ENCODE measurements around the gene DNMT3A. TPM values are rescaled to one million over a fixed set of nuclear protein-coding genes. Genes with fewer than 3 reads are reported as not detected.

The DNMT3A gene
- total and polyA plus RNA-seq, 2 of the 8 experiments (the other 6 are each of a cell fraction or from before 2014, with no cell fraction given) = 33.6 to 178 TPM

DNA sequence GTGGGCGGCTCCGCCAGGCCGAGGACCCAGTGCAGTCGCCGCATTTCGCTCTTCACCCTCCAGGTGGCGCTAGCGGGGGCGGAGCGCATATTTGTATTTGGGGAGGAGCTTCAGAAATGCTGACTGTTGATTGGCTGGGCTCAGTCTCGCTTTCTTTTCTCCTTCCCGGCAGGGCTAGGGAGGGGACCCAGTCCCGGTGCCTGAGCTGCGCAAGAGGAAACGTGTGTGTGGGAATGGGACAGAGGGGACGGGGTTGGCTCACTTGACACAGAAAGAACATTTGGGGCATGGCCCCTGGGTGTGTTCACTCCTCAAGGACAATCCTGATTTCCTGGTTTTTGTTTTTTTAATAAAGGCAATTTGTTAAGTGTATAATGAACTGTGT is 20.3 kb upstream of the DNMT3A start:
- H3K4me1 ChIP-seq (replicated peaks in 1 of 4; ENCODE audit: control insufficient read depth in 3 of 4, insufficient read depth in 4 of 4, low read length in 3 of 4) = peaks cover 0 to 9% (median 5%) of the 10 kb centered on the region in 4 experiments; a peak in 6 of 7 replicates
- no peak overlapping the region for H3K9ac ChIP-seq (replicated peaks in 1 of 4; ENCODE audit: extremely low read depth in 1 of 4, low read depth in 3 of 4, low read length in 3 of 4)
- no peak overlapping the region for H3K23ac ChIP-seq (ENCODE audit: insufficient read length)
- 3% methylated on average over 16 of the region's 16 CpGs; no CpG with 5 or more reads in 1 of the 2 experiments for WGBS, 2 experiments (ENCODE audit: extremely low coverage in 1 of 2, insufficient coverage in 1 of 2, insufficient read length in 1 of 2, insufficient replicate concordance in 2 of 2, low coverage in 1 of 2, low lambda C conversion rate in 2 of 2, missing lambda C conversion rate in 1 of 2)
- H4K5ac ChIP-seq (ENCODE audit: insufficient read length, low read depth, low read length) = no peak overlapping the region
- no peak overlapping the region for H2AFZ ChIP-seq (ENCODE audit: low read length)
- H3K9me3 ChIP-seq (ENCODE audit: insufficient read depth in 2 of 2, low read depth in 1 of 2, low read length in 1 of 2) = no peaks in the 10 kb centered on the region
- no peak overlapping the region for H2BK15ac ChIP-seq (ENCODE audit: low read length)
- no peak overlapping the region for H4K91ac ChIP-seq (replicated peaks; ENCODE audit: insufficient read length, low read length)
- no peak overlapping the region for H2BK5ac ChIP-seq (ENCODE audit: low read depth, low read length)
- CTCF ChIA-PET (ENCODE audit: partially characterized antibody) = interaction anchor here (0.6 to 8.1 kb wide), 42 partner anchors 8 to 759 kb away, joined by 3 to 108 read pairs (median 4); partner anchors contain the start of gene DNMT3A
- peak; percentile 88 to 100 for DNase-seq (ENCODE audit: low read depth in 1 of 2, low spot score in 2 of 2)
- no peaks in the 10 kb centered on the region for H3K36me3 ChIP-seq (ENCODE audit: control insufficient read depth in 2 of 4, insufficient read depth in 4 of 4, low read length in 3 of 4)
- H3K23me2 ChIP-seq (ENCODE audit: low read depth, low read length) = no peaks in the 10 kb centered on the region
- no peak overlapping the region for H2BK120ac ChIP-seq (replicated peaks; ENCODE audit: low read depth, low read length)
- POLR2A ChIA-PET (ENCODE audit: partially characterized antibody) = interaction anchor here (1.0 to 2.4 kb wide), 6 partner anchors 10 to 61 kb away, joined by 3 to 10 read pairs (median 7); no protein-coding TSS in a partner anchor
- H3K18ac ChIP-seq (ENCODE audit: extremely low read depth, low read length) = no peak overlapping the region
- no peak overlapping the region for H3K56ac ChIP-seq (replicated peaks; ENCODE audit: insufficient read length, low read depth, low read length)
- H3K14ac ChIP-seq (ENCODE audit: insufficient read length) = no peak overlapping the region
- H2AK5ac ChIP-seq (ENCODE audit: low read depth, low read length) = no peak overlapping the region
- H3K4me3 ChIP-seq (ENCODE audit: extremely low read depth in 1 of 4, insufficient read depth in 2 of 4, low read depth in 3 of 4, low read length in 4 of 4) = peak overlapping the region in 1 of 4 experiments; percentile 44; a peak in 3 of 8 replicates
- H3K4me2 ChIP-seq (ENCODE audit: insufficient read depth in 1 of 2, low read depth in 2 of 2, low read length in 2 of 2) = peak overlapping the region; percentile 5 to 58; a peak in 2 of 4 replicates
- no peaks in the 10 kb centered on the region for H3K79me2 ChIP-seq (ENCODE audit: control insufficient read depth in 1 of 2, insufficient read depth in 2 of 2, low read length in 2 of 2)
- H4K8ac ChIP-seq (ENCODE audit: extremely low read depth, insufficient read depth, low read length) = no peak overlapping the region
- H3K27me3 ChIP-seq (replicated peaks in 1 of 4; ENCODE audit: control insufficient read depth in 3 of 4, extremely low read depth in 1 of 4, insufficient read depth in 3 of 4, low read length in 3 of 4) = peaks cover 0 to 31% (median 22%) of the 10 kb centered on the region in 4 experiments; a peak in 6 of 7 replicates
- H3K4ac ChIP-seq (replicated peaks; ENCODE audit: insufficient read length, low read depth, low read length) = no peak overlapping the region
- peak; percentile 95 for FAIRE-seq
- H2BK12ac ChIP-seq (ENCODE audit: low read depth, low read length) = no peak overlapping the region
- no peak overlapping the region for H3K27ac ChIP-seq (ENCODE audit: low read depth, low read length)
- H4K20me1 ChIP-seq (replicated peaks in 1 of 2; ENCODE audit: control insufficient read depth in 1 of 2, insufficient read depth in 2 of 2, low read length in 2 of 2) = peaks cover 0 to 1% of the 10 kb centered on the region in 2 experiments
- no peak overlapping the region for H2BK20ac ChIP-seq (ENCODE audit: low read length)
- H3K79me1 ChIP-seq (ENCODE audit: low read depth, low read length) = no peaks in the 10 kb centered on the region
- TF ChIP-seq RXRA (IDR thresholded peaks at IDR 0.05; ENCODE audit: insufficient read depth, low read depth, low read length) (no peak), RFX5 (IDR thresholded peaks at IDR 0.05; ENCODE audit: borderline replicate concordance, low read depth, low read length) (no peak), SIX5 (IDR thresholded peaks at IDR 0.05; ENCODE audit: low read depth, low read length) (no peak), RBBP5 (IDR thresholded peaks at IDR 0.05; ENCODE audit: borderline replicate concordance, low read depth, low read length) (no peak), CBX5 (IDR thresholded peaks at IDR 0.05; ENCODE audit: low read depth, low read length) (no peak), EZH2 (IDR thresholded peaks at IDR 0.05; ENCODE audit: low read depth, low read length, severe bottlenecking) (no peak), FOSL1 (IDR thresholded peaks at IDR 0.05; ENCODE audit: insufficient read depth, low read depth, low read length) (no peak), CHD2 (IDR thresholded peaks at IDR 0.05; ENCODE audit: low read length) (no peak), KDM1A (IDR thresholded peaks at IDR 0.05; ENCODE audit: borderline replicate concordance, low read length) (no peak), SP2 (IDR thresholded peaks at IDR 0.05; ENCODE audit: low read length) (no peak), SIN3A (conservative IDR thresholded peaks at IDR 0.05 in 1 of 2, IDR thresholded peaks at IDR 0.05 in 1 of 2; ENCODE audit: low read depth in 1 of 2, low read length in 2 of 2) (no peak), TAF1 (IDR thresholded peaks at IDR 0.05; ENCODE audit: low read depth, low read length) (0 out of 2 replicates have a peak, but pooled peaks have one; percentile 27), CREB1 (IDR thresholded peaks at IDR 0.05) (peak; percentile 69), BRCA1 (IDR thresholded peaks at IDR 0.05; ENCODE audit: low read depth, low read length) (no peak), SUZ12 (IDR thresholded peaks at IDR 0.05; ENCODE audit: low read length) (no peak)
